Naive B cell (primary cell): Measurements from ENCODE around the gene WDR6. TPM values are rescaled to one million over a fixed set of nuclear protein-coding genes. Genes with fewer than 3 reads are reported as not detected.

Experiments used
- ATAC-seq, 2 donors: fragments of 150-1000 bp; cut with Tn5 transposase; 2 replicates each; pipeline ENCODE4 v1.10.0; 2021; ENCODE audit warnings: low read depth in 2 of 2, mild to moderate bottlenecking in 2 of 2, moderate library complexity in 2 of 2
- DNase-seq: peaks from one replicate; pipeline ENCODE4 v3.0.0; 2022
- H3K27ac Mint-ChIP-seq, 6 donors: one replicate each; pipeline ENCODE4 v1.8.0; 2020 to 2022; ENCODE audit warnings: mild to moderate bottlenecking in 6 of 6, mixed read lengths in 6 of 6, moderate library complexity in 5 of 6, inconsistent platforms in 2 of 6
- H3K27me3 Mint-ChIP-seq, 3 donors: one replicate each; pipeline ENCODE4 v1.8.0; 2021 to 2022; ENCODE audit warnings: mixed read lengths in 3 of 3, mild to moderate bottlenecking in 1 of 3
- H3K36me3 Mint-ChIP-seq, 2 donors: one replicate each; pipeline ENCODE4 v1.8.0; 2020 to 2022; ENCODE audit warnings: mixed read lengths in 2 of 2, inconsistent platforms in 1 of 2, mild to moderate bottlenecking in 1 of 2
- H3K4me1 Mint-ChIP-seq, 3 donors: one replicate each; pipeline ENCODE4 v1.8.0; 2020 to 2022; ENCODE audit warnings: mixed read lengths in 3 of 3, inconsistent platforms in 1 of 3, mild to moderate bottlenecking in 1 of 3, moderate library complexity in 1 of 3
- H3K4me3 Mint-ChIP-seq, 8 donors: one replicate each; pipeline ENCODE4 v1.8.0; 2020 to 2022; ENCODE audit warnings: mild to moderate bottlenecking in 8 of 8, mixed read lengths in 8 of 8, moderate library complexity in 8 of 8, inconsistent platforms in 2 of 8
- H3K9me3 Mint-ChIP-seq, 7 donors: one replicate each; pipeline ENCODE4 v1.8.0; 2020 to 2022; ENCODE audit warnings: mixed read lengths in 7 of 7, mild to moderate bottlenecking in 5 of 7, inconsistent platforms in 2 of 7, moderate library complexity in 1 of 7
- polyA plus RNA-seq, 6 donors: library from polyadenylated mRNA; unstranded; fragments of 300-500 nt; fragmentation: Illumina TruSeq; gene quantifications; one replicate each; pipeline ENCODE4 v1.2.3, GENCODE V29; 2021; ENCODE audit warnings: low read depth in 6 of 6

Gene WDR6
- polyA plus RNA-seq, 6 donors from 2014 or later = 94.3 to 112 (median 106) TPM

DNA sequence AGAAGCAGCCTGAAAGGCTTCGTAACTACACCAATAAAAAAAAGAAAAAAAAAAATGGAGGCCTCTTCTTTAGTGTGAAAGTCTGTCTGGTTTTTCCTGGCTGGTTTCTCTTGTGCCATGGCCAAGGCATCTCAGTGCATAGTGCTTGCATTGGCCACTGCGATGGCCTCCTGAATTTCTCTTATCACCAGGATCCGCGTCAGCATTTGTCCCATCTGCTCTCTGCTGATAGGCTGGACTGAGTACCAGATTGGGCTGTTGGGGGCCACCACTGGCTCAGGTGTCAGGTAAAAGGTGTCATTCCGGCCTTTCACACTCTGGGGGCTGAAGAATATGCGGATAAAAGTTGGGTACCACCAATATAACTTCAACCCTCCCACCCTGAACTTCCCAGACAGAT lies 23.1 kb downstream of the WDR6 start:
- DNase-seq (no peak), ATAC-seq (no peak)
- peak overlapping the region in 5 of 6 donors; percentile 51 to 99 (median 91) for H3K27ac Mint-ChIP-seq
- peaks cover 11 to 13% of the 10 kb centered on the region in 2 donors for H3K36me3 Mint-ChIP-seq
- H3K9me3 Mint-ChIP-seq = no peaks in the 10 kb centered on the region
- H3K4me1 Mint-ChIP-seq = peaks cover 34 to 48% (median 44%) of the 10 kb centered on the region in 3 donors
- no peaks in the 10 kb centered on the region for H3K27me3 Mint-ChIP-seq
- H3K4me3 Mint-ChIP-seq = peak overlapping the region in 3 of 8 donors; percentile 35 to 68 (median 41)

DNA sequence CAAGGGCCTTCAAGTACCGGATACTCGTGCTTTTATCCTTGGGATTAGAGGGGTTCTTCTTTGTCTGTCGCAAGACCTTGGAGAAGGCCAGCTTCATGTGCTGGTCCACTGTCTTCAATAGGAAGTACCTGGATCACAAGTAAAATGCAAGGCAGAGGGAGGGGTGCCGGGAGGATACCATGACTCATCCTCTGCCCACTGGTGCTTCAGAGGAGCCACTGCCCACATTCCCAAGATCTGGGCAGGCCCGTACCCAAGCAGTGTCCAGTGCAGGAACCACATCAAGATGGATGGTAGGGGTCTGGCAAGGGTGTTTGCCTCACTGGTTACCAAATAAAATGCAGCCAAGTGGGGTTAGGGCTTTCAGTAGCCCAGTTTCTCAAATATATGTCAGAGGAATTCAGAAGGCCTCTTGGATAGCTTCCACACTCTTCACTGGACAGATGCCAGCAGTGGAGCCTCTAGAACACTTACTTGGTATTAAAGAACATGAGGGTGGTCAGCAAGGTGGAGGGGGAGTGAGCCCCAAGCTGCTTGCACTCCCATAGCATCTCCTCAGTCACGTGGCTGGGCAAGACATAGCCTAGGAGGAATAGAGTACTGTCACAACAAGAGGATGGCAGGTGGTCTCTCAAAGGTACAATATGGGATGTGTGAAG lies 25.6 kb downstream of the WDR6 start:
- Mint-ChIP-seq H3K36me3 (peaks cover 13 to 15% of the 10 kb centered on the region in 2 donors), H3K27ac (no peak overlapping the region), H3K27me3 (no peaks in the 10 kb centered on the region), H3K4me1 (peaks cover 22 to 31% (median 26%) of the 10 kb centered on the region in 3 donors), H3K4me3 (no peak overlapping the region), H3K9me3 (no peaks in the 10 kb centered on the region)
- no peak for DNase-seq
- no peak for ATAC-seq

DNA sequence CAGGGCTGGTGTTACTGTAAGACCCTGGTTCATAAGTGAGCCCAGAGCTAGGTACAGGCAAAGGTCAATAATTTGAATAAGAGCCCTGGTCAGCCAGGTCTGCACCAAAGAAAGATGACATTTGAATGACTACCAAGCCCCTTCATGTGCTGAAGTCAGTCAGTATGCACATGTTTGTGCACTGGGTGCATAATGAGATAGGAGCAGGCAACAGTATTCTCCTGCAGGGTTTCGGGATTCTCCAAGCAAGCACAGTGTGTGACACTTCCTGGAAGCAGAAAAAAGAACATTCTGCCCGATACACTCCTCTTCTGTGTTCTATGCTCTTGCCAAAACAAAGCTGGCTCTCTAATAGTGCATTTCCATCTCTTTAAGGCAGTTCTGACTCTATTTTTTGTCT lies 27.5 kb downstream of the WDR6 start:
- Mint-ChIP-seq H3K4me1 (peaks cover 4 to 15% (median 8%) of the 10 kb centered on the region in 3 donors), H3K9me3 (no peaks in the 10 kb centered on the region), H3K36me3 (peaks cover 13 to 15% of the 10 kb centered on the region in 2 donors), H3K27me3 (no peaks in the 10 kb centered on the region), H3K4me3 (no peak overlapping the region), H3K27ac (peak overlapping the region in 1 of 6 donors; percentile 43)
- no peak for DNase-seq
- no peak for ATAC-seq

DNA sequence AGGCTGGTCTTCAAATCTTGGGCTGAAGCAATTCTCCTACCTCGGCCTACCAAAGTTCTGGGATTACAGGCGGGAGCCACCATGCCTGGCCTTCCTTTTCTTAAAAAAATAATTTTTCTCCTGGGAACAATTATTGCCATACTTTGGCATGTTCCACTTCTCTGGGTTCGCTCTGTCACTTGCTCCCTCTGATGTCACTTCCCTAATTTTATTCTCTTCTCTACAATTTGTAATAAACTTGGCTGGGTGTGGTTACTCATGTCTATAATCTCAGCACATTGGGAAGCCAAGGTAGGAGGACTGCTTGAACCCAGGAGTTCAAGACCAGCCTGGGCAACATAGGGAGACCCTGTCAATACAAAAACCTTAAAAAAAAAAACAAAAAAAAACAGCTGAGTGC lies 28.1 kb downstream of the WDR6 start:
- peaks cover 13 to 15% of the 10 kb centered on the region in 2 donors for H3K36me3 Mint-ChIP-seq
- ATAC-seq (no peak), DNase-seq (no peak)
- H3K27me3 Mint-ChIP-seq = no peaks in the 10 kb centered on the region
- no peaks in the 10 kb centered on the region for H3K9me3 Mint-ChIP-seq
- peaks cover 4 to 14% (median 4%) of the 10 kb centered on the region in 3 donors for H3K4me1 Mint-ChIP-seq
- H3K27ac Mint-ChIP-seq = peak overlapping the region in 5 of 6 donors; percentile 33 to 92 (median 43)
- no peak overlapping the region for H3K4me3 Mint-ChIP-seq

DNA sequence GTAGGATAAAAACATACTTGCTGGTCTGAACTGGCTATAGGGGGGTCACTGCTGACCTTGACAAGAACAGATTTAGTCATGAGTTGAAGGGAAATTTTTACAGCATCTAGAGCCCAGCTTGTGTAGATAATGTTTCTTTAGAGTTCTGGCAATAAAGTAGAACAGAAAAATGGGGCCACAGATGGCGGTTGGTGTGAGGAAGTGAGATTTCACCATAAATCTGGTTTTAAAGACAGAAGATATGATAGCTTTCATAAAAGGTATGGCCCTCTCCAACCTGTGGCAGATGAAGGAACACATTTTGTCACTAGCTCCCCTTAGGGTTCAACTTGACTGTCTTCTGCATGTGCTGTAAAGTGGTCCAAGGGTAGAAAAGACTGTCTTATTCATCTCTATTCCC lies 46.4 kb downstream of the WDR6 start:
- H3K27ac Mint-ChIP-seq = peak overlapping the region in 1 of 6 donors; percentile 83
- H3K36me3 Mint-ChIP-seq = peaks cover 5 to 22% of the 10 kb centered on the region in 2 donors
- DNase-seq = no peak
- H3K9me3 Mint-ChIP-seq = no peaks in the 10 kb centered on the region
- H3K4me3 Mint-ChIP-seq = no peak overlapping the region
- H3K4me1 Mint-ChIP-seq = peaks cover 17 to 30% (median 19%) of the 10 kb centered on the region in 3 donors
- H3K27me3 Mint-ChIP-seq = no peaks in the 10 kb centered on the region
- ATAC-seq = no peak

DNA sequence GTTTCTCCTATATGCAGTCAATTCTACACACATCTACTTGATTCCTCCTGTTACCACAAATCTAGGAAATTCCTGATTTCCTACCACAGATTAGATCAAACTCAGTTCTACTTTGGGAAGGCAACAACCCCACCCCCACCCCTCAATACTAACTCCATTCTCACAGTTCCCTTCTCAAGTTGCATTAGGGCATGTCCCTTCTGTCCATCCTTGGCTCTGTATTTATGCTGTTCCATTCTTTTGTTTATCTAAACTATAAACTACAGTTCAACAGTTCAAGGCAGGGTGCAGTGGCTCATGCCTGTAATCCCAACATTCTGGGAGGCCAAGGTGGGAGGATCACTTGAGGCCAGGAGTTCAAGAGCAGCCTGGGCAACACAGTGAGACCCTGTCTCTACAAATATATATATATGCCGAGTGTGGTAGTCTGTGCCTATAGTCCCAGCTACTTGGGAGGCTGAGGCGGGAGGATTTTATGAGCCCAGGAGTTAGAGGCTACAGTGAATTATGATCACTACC lies 47.2 kb downstream of the WDR6 start:
- H3K4me3 Mint-ChIP-seq = no peak overlapping the region
- no peak for ATAC-seq
- H3K27me3 Mint-ChIP-seq = no peaks in the 10 kb centered on the region
- peaks cover 5 to 22% of the 10 kb centered on the region in 2 donors for H3K36me3 Mint-ChIP-seq
- DNase-seq = no peak
- H3K27ac Mint-ChIP-seq = peak overlapping the region in 1 of 6 donors; percentile 83
- no peaks in the 10 kb centered on the region for H3K9me3 Mint-ChIP-seq
- H3K4me1 Mint-ChIP-seq = peaks cover 17 to 30% (median 19%) of the 10 kb centered on the region in 3 donors

DNA sequence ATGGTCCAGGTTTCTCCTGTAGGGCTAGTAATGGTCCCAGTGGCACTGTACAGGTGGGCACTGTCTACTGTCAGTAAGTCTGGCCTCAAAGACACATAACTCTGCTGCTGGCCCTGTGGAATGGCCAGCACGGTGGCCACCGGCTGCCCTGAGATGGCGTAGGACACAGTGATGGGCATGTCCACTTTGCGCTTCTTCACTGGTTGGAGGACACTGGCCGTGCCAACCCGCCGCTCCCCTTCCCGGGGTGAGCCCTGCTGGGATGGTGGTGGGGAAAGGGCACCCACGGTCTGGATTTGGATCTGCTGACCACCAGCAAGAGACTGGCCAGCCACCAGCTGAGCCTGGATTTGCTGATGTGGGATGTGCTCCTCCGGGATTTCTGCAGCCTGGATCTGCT lies 50.1 kb downstream of the WDR6 start:
- no peak for DNase-seq
- Mint-ChIP-seq H3K27me3 (no peaks in the 10 kb centered on the region), H3K4me1 (peaks cover under 1 to 14% (median 6%) of the 10 kb centered on the region in 3 donors), H3K36me3 (peaks cover 0 to 7% of the 10 kb centered on the region in 2 donors), H3K4me3 (no peak overlapping the region), H3K27ac (peak overlapping the region in 1 of 6 donors; percentile 51), H3K9me3 (no peaks in the 10 kb centered on the region)
- ATAC-seq = no peak

DNA sequence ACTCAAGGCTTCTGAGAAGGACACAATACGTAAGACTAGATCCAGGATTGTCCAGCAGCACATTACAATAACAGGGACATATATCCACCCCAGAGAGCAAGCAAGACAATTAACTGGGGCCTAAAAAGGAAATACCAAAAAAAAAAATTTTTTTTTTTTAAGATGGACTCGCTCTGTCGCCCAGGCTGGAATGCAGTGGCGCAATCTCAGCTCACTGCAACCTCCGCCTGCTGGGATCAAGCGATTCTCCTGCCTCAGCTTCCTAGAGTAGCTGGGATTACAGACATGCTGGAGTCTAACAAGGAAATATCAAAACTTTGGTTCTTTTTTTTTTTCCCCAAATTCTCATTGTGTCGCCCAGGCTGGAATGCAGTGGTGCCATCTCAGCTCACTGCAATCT lies 50.8 kb downstream of the WDR6 start:
- no peaks in the 10 kb centered on the region for H3K27me3 Mint-ChIP-seq
- ATAC-seq = no peak
- H3K36me3 Mint-ChIP-seq = peaks cover 0 to 5% of the 10 kb centered on the region in 2 donors
- H3K4me3 Mint-ChIP-seq = no peak overlapping the region
- peaks cover 0 to 11% (median 6%) of the 10 kb centered on the region in 3 donors for H3K4me1 Mint-ChIP-seq
- no peak for DNase-seq
- H3K9me3 Mint-ChIP-seq = no peaks in the 10 kb centered on the region
- H3K27ac Mint-ChIP-seq = peak overlapping the region in 2 of 6 donors; percentile 51 to 60

Other genes with a start within 250 kb of the WDR6 start
- gene PRKAR2A, start 159.5 kb upstream of the WDR6 start, polyA plus RNA-seq = 10 to 100 TPM in 1 of 6 donors, 1 to 10 TPM in 5; 6.8 to 11.3 (median 9.2) TPM
- gene SLC25A20, start 108.5 kb upstream of the WDR6 start, polyA plus RNA-seq = 10 to 100 TPM in 4 of 6 donors, 1 to 10 TPM in 2; 7.0 to 37.1 (median 11.6) TPM
- 100 to 1,000 TPM; 109 to 192 (median 122) TPM for gene ARIH2, start 88.5 kb upstream of the WDR6 start, polyA plus RNA-seq
- 10 to 100 TPM in 5 of 6 donors, 1 to 10 TPM in 1; 2.6 to 17.8 (median 15.1) TPM for gene P4HTM, start 17.1 kb upstream of the WDR6 start, polyA plus RNA-seq
- gene DALRD3, start 11.2 kb downstream of the WDR6 start, polyA plus RNA-seq = 10 to 100 TPM; 25.4 to 40.6 (median 27.5) TPM
- gene NDUFAF3, start 14.7 kb downstream of the WDR6 start, polyA plus RNA-seq = 100 to 1,000 TPM; 124 to 177 (median 143) TPM
- gene IMPDH2, start 22.0 kb downstream of the WDR6 start, polyA plus RNA-seq = 100 to 1,000 TPM in 3 of 6 donors, 10 to 100 TPM in 3; 78.6 to 117 (median 97.6) TPM
- gene QRICH1, start 86.7 kb downstream of the WDR6 start, polyA plus RNA-seq = 10 to 100 TPM; 15.3 to 34.5 (median 26.1) TPM
- 100 to 1,000 TPM in 3 of 6 donors, 10 to 100 TPM in 3; 35.6 to 111 (median 98.3) TPM for gene QARS1, start 97.4 kb downstream of the WDR6 start, polyA plus RNA-seq
- 10 to 100 TPM; 19.6 to 36.0 (median 23.6) TPM for gene USP19, start 113.4 kb downstream of the WDR6 start, polyA plus RNA-seq
- gene LAMB2, start 125.7 kb downstream of the WDR6 start, polyA plus RNA-seq = not detected
- 1 to 10 TPM in 5 of 6 donors, under 1 TPM in 1; 0.14 to 1.8 (median 1.3) TPM for gene CCDC71, start 158.9 kb downstream of the WDR6 start, polyA plus RNA-seq
- under 1 TPM in 3 of 6 donors, not detected in 3; 0.48 to 0.56 (median 0.49) TPM for gene KLHDC8B, start 164.2 kb downstream of the WDR6 start, polyA plus RNA-seq